OCI-LY7 (cell line): ENCODE measurements around the gene SYS1. TPM values are rescaled to one million over a fixed set of nuclear protein-coding genes. Genes with fewer than 3 reads are reported as not detected.
"Not testable (repeated sequence)": the region's sequence is repeated elsewhere in the genome, so short reads cannot be mapped to it uniquely, and the experiment has no call there.

Experiments used
- BruUV-seq: library from RNA; stranded (reverse); fragments of 400-500 nt; replicated peaks from 2 replicates; lab custom pipeline; 2021; lab: Mats Ljungman, UMichigan
- CTCF ChIA-PET: fragments of 300-600 bp; sonication (Branson Sonifier 250); formaldehyde crosslinking; loops from one replicate; lab custom pipeline; 2022; ENCODE audit warnings: antibody characterized with exemption; ENCODE audit not compliant: unreplicated experiment; lab: Charles Lee
- POLR2A ChIA-PET: fragments of 300-600 bp; sonication (Branson Sonifier 250); formaldehyde crosslinking; loops from one replicate; lab custom pipeline; 2022; ENCODE audit warnings: antibody characterized with exemption; lab: Charles Lee
- DNase-seq: peaks from one replicate; pipeline ENCODE4 v3.0.0-alpha.2; 2015; ENCODE audit warnings: low spot score
- H2AFZ ChIP-seq: fragments of 200-600 bp; sonication (generic), shearing (Covaris generic); 2 replicates; pipeline ENCODE4 v1.6.1; 2014; ENCODE audit warnings: mild to moderate bottlenecking, antibody characterized with exemption, low read length, moderate library complexity
- H3K27ac ChIP-seq: fragments of 200-600 bp; sonication (generic); 2 replicates; pipeline ENCODE4 v1.5.1; 2014; ENCODE audit warnings: mixed run types, low read depth, mild to moderate bottlenecking, moderate library complexity, low read length, inconsistent platforms; ENCODE audit not compliant: poor library complexity, severe bottlenecking
- H3K36me3 ChIP-seq: fragments of 200-600 bp; sonication (generic); 2 replicates; pipeline ENCODE4 v1.6.1; 2014; ENCODE audit warnings: mild to moderate bottlenecking, antibody characterized with exemption, low read length, moderate library complexity, mixed read lengths; ENCODE audit not compliant: insufficient read depth
- H3K4me1 ChIP-seq: fragments of 200-600 bp; sonication (generic); 2 replicates; pipeline ENCODE4 v1.5.1; 2014; ENCODE audit warnings: mild to moderate bottlenecking, low read length; ENCODE audit not compliant: insufficient read depth, poor library complexity, severe bottlenecking
- H3K4me2 ChIP-seq: fragments of 200-600 bp; sonication (generic); 2 replicates; pipeline ENCODE4 v1.6.1; 2014; ENCODE audit warnings: mild to moderate bottlenecking, low read length
- H3K4me3 ChIP-seq: fragments of 200-600 bp; sonication (generic); 2 replicates; pipeline ENCODE4 v1.5.1; 2014; ENCODE audit warnings: mild to moderate bottlenecking, low read depth, low read length; ENCODE audit not compliant: poor library complexity, severe bottlenecking
- H3K79me2 ChIP-seq: fragments of 200-600 bp; sonication (generic); 2 replicates; pipeline ENCODE4 v1.6.1; 2016; ENCODE audit warnings: low read depth, mild to moderate bottlenecking, low read length, moderate library complexity, mixed read lengths; ENCODE audit not compliant: insufficient read depth
- H3K9me2 ChIP-seq: fragments of 200-600 bp; sonication (generic); 2 replicates; pipeline ENCODE4 v1.6.1; 2016; ENCODE audit warnings: mild to moderate bottlenecking, low read length, mixed read lengths; ENCODE audit not compliant: insufficient read depth
- H3K9me3 ChIP-seq: fragments of 200-600 bp; sonication (generic); 2 replicates; pipeline ENCODE4 v1.6.1; 2014; ENCODE audit warnings: mild to moderate bottlenecking, mixed run types, low read length, mixed read lengths
- H4K20me1 ChIP-seq: fragments of 200-600 bp; sonication (generic); 2 replicates; pipeline ENCODE4 v1.6.1; 2014; ENCODE audit warnings: mild to moderate bottlenecking, antibody characterized with exemption, low read length, moderate library complexity, mixed read lengths; ENCODE audit not compliant: insufficient read depth
- CTCF ChIP-seq: fragments of 200-600 bp; sonication (generic); conservative IDR thresholded peaks from 2 replicates; pipeline ENCODE4 v1.5.1; 2014; ENCODE audit warnings: mild to moderate bottlenecking, antibody characterized with exemption, low read length, moderate library complexity, mixed read lengths
- EZH2phosphoT487 ChIP-seq: fragments of 200-600 bp; sonication (generic); IDR thresholded peaks from 2 replicates; pipeline ENCODE4 v1.6.1; 2018; ENCODE audit warnings: low read depth, borderline replicate concordance, mild to moderate bottlenecking, mixed run types, antibody characterized with exemption, low read length, moderate library complexity, mixed read lengths
- intact Hi-C: fragments of 100-400 bp; cut with micrococcal nuclease; formaldehyde crosslinking; loops from one replicate; pipeline ENCODE4 v1.10.0; 2022; ENCODE audit not compliant: unreplicated experiment
- total RNA-seq, 2 experiments: library from RNA; depleted of rRNA in 1 of 2; stranded (reverse); fragments of >200 nt in 1 of 2; shearing (Covaris generic) in 1 of 2; gene quantifications; 2 replicates each; pipeline ENCODE4 v1.2.3, GENCODE V29; 2014 to 2022

The SYS1 gene
- total RNA-seq, 2 experiments from 2014 or later: 9.6 to 37.6 TPM

- no peak for TF ChIP-seq EZH2phosphoT487
- no peak for TF ChIP-seq CTCF
- Histone ChIP-seq H2AFZ (no peak overlapping the region), H3K36me3 (no peaks in the 10 kb centered on the region), H3K4me3 (no peak overlapping the region), H3K27ac (no peak overlapping the region), H3K9me2 (no peaks in the 10 kb centered on the region), H4K20me1 (no peaks in the 10 kb centered on the region), H3K4me1 (peaks cover 4% of the 10 kb centered on the region), H3K79me2 (no peaks in the 10 kb centered on the region), H3K4me2 (no peak overlapping the region), H3K9me3 (no peaks in the 10 kb centered on the region)
- intact Hi-C loops: no loop called here
- no peak for DNase-seq
- no TSS peak for BruUV-seq
- ChIA-PET CTCF (no interaction called here), POLR2A (no interaction called here)
These were observed 12.7 kb upstream of the SYS1 start for GRCh38 chr20:45350217-45350616.

- CTCF ChIA-PET, BruUV-seq, H3K4me2 ChIP-seq: not testable (repeated sequence)
These were observed 12.2 kb upstream of the SYS1 start for GRCh38 chr20:45350795-45351194.

GRCh38 chr20:45352729-45353128 is 10.2 kb upstream of the SYS1 start:
- DNase-seq: no peak
- Histone ChIP-seq H3K4me2 (no peak overlapping the region), H3K4me1 (no peaks in the 10 kb centered on the region), H2AFZ (no peak overlapping the region), H3K9me3 (no peaks in the 10 kb centered on the region), H3K36me3 (no peaks in the 10 kb centered on the region), H3K4me3 (no peak overlapping the region), H3K79me2 (no peaks in the 10 kb centered on the region), H3K27ac (no peak overlapping the region), H3K9me2 (no peaks in the 10 kb centered on the region), H4K20me1 (no peaks in the 10 kb centered on the region)
- TF ChIP-seq CTCF (no peak), EZH2phosphoT487 (no peak)
- no TSS peak for BruUV-seq
- CTCF ChIA-PET: no interaction called here
- intact Hi-C loops: no loop called here
- POLR2A ChIA-PET: interaction anchor here (0.5 to 0.7 kb wide), 2 partner anchors 10 to 1146 kb away, joined by 3 to 4 read pairs; partner anchors contain the start of gene SYS1

More at GRCh38 chr20:45350795-45351194, 12.2 kb upstream of the SYS1 start:
- H4K20me1 ChIP-seq, H3K9me2 ChIP-seq, H3K9me3 ChIP-seq, POLR2A ChIA-PET, DNase-seq, H3K4me1 ChIP-seq, H3K27ac ChIP-seq, intact Hi-C loops, H3K36me3 ChIP-seq, H3K4me3 ChIP-seq, H2AFZ ChIP-seq, H3K79me2 ChIP-seq: not testable (repeated sequence)
